MCF 10A (cell line): Measurements from ENCODE around the gene MAGI1. TPM values are rescaled to one million over a fixed set of nuclear protein-coding genes. Genes with fewer than 3 reads are reported as not detected.

Experiments used
- BruUV-seq: library from RNA; stranded (reverse); fragments of 400-500 nt; replicated peaks from 2 replicates; lab custom pipeline; 2021; lab: Mats Ljungman, UMichigan
- CTCF ChIA-PET: fragments of 300-600 bp; sonication (Branson Sonifier 250); formaldehyde crosslinking; extraction: SDS; loops from one replicate; lab custom pipeline; 2021; ENCODE audit warnings: antibody characterized with exemption, inconsistent platforms; lab: Yijun Ruan, JAX
- POLR2A ChIA-PET: fragments of 300-600, 350-650 bp; sonication (Branson Sonifier 250); formaldehyde crosslinking; extraction: SDS; loops from one replicate; lab custom pipeline; 2020; ENCODE audit warnings: antibody characterized with exemption, inconsistent platforms; lab: Yijun Ruan, JAX
- DNase-seq: peaks from one replicate; pipeline ENCODE4 v3.0.0-alpha.2; 2018; ENCODE audit not compliant: unreplicated experiment
- H3K27ac Mint-ChIP-seq: one replicate; pipeline ENCODE4 v1.8.0; 2022; ENCODE audit warnings: mild to moderate bottlenecking, low read depth, mixed read lengths; ENCODE audit not compliant: unreplicated experiment
- H3K27me3 Mint-ChIP-seq: one replicate; pipeline ENCODE4 v1.8.0; 2022; ENCODE audit warnings: mixed read lengths; ENCODE audit not compliant: insufficient read depth, unreplicated experiment
- H3K36me3 Mint-ChIP-seq: one replicate; pipeline ENCODE4 v1.8.0; 2022; ENCODE audit warnings: mild to moderate bottlenecking, moderate library complexity, mixed read lengths; ENCODE audit not compliant: insufficient read depth, unreplicated experiment
- H3K4me1 Mint-ChIP-seq: one replicate; pipeline ENCODE4 v1.8.0; 2022; ENCODE audit warnings: mixed read lengths; ENCODE audit not compliant: insufficient read depth, unreplicated experiment
- H3K4me3 Mint-ChIP-seq: one replicate; pipeline ENCODE4 v1.8.0; 2022; ENCODE audit warnings: mild to moderate bottlenecking, moderate library complexity, mixed read lengths; ENCODE audit not compliant: unreplicated experiment
- H3K9me3 Mint-ChIP-seq: one replicate; pipeline ENCODE4 v1.8.0; 2022; ENCODE audit warnings: mixed read lengths; ENCODE audit not compliant: unreplicated experiment
- CTCF ChIP-seq: fragments of 200-600 bp; IDR thresholded peaks from one replicate; pipeline ENCODE4 v1.8.0; 2022; ENCODE audit warnings: antibody characterized with exemption, mild to moderate bottlenecking; ENCODE audit not compliant: unreplicated experiment
- intact Hi-C: fragments of 100-400 bp; cut with micrococcal nuclease; formaldehyde crosslinking; loops from 2 replicates; pipeline ENCODE4 v1.14.1; 2022
- total RNA-seq: library from RNA; stranded (reverse); gene quantifications from 2 replicates; pipeline ENCODE4 v1.2.3, GENCODE V29; 2022

The MAGI1 gene
- total RNA-seq, 1 experiment from 2014 or later = 6.2 TPM

- TF ChIP-seq CTCF = no peak
- ChIA-PET CTCF (interaction anchor here (1.0 kb wide), 1 partner anchor 155 kb away, joined by 3 read pairs; no protein-coding TSS in a partner anchor), POLR2A (interaction anchor here (2.1 kb wide), 1 partner anchor 10 kb away, joined by 11 read pairs; no protein-coding TSS in a partner anchor)
- no peak for DNase-seq
- Mint-ChIP-seq H3K27ac (no peak overlapping the region), H3K9me3 (no peaks in the 10 kb centered on the region), H3K4me1 (no peaks in the 10 kb centered on the region), H3K36me3 (peaks cover 6% of the 10 kb centered on the region), H3K4me3 (no peak overlapping the region), H3K27me3 (no peaks in the 10 kb centered on the region)
- BruUV-seq = no TSS peak
- intact Hi-C loops = no loop called here
These were observed 53.7 kb downstream of the MAGI1 start for GRCh38 chr3:65984975-65985374.

GRCh38 chr3:65983100-65983499 is 55.6 kb downstream of the MAGI1 start:
- Mint-ChIP-seq H3K4me1 (no peaks in the 10 kb centered on the region), H3K4me3 (no peak overlapping the region), H3K9me3 (no peaks in the 10 kb centered on the region), H3K27ac (no peak overlapping the region), H3K27me3 (no peaks in the 10 kb centered on the region), H3K36me3 (peaks cover 6% of the 10 kb centered on the region)
- BruUV-seq = no TSS peak
- TF ChIP-seq CTCF = no peak
- ChIA-PET POLR2A (no interaction called here), CTCF (no interaction called here)
- intact Hi-C loops = no loop called here
- no peak for DNase-seq

- no peak for TF ChIP-seq CTCF
- Mint-ChIP-seq H3K4me3 (no peak overlapping the region), H3K27me3 (no peaks in the 10 kb centered on the region), H3K36me3 (peaks cover 6% of the 10 kb centered on the region), H3K27ac (no peak overlapping the region), H3K4me1 (no peaks in the 10 kb centered on the region), H3K9me3 (no peaks in the 10 kb centered on the region)
- BruUV-seq = no TSS peak
- DNase-seq = no peak
- ChIA-PET POLR2A (no interaction called here), CTCF (interaction anchor here (0.6 kb wide), 1 partner anchor 59 kb away, joined by 3 read pairs; no protein-coding TSS in a partner anchor)
- intact Hi-C loops = no loop called here
These were observed 59.0 kb downstream of the MAGI1 start for GRCh38 chr3:65979731-65980130.

- H3K36me3 Mint-ChIP-seq = peaks cover 6% of the 10 kb centered on the region
- no peak for TF ChIP-seq CTCF
- CTCF ChIA-PET = no interaction called here
- intact Hi-C loops = no loop called here
- H3K4me3 Mint-ChIP-seq = no peak overlapping the region
- POLR2A ChIA-PET = interaction anchor here (0.8 kb wide), 1 partner anchor 9 kb away, joined by 4 read pairs; no protein-coding TSS in a partner anchor
- no TSS peak for BruUV-seq
- H3K27me3 Mint-ChIP-seq = no peaks in the 10 kb centered on the region
- H3K9me3 Mint-ChIP-seq = no peaks in the 10 kb centered on the region
- H3K27ac Mint-ChIP-seq = no peak overlapping the region
- no peaks in the 10 kb centered on the region for H3K4me1 Mint-ChIP-seq
- DNase-seq = no peak
These were observed 59.6 kb downstream of the MAGI1 start for GRCh38 chr3:65979162-65979561.
